Endothelial cell of umbilical vein (primary cell): ENCODE measurements around the gene EGFL7. TPM values are rescaled to one million over a fixed set of nuclear protein-coding genes. Genes with fewer than 3 reads are reported as not detected.

Experiments used
- BruUV-seq: library from RNA; stranded (reverse); fragments of 400-500 nt; replicated peaks from 2 replicates; lab custom pipeline; 2021; lab: Mats Ljungman, UMichigan
- CTCF ChIA-PET: fragments of 300-600, 350-600 bp; sonication (Branson Sonifier 250); formaldehyde crosslinking; loops from one replicate; lab custom pipeline; 2021; ENCODE audit warnings: antibody characterized with exemption, inconsistent platforms; lab: Charles Lee
- POLR2A ChIA-PET: fragments of 300-600, 350-600 bp; sonication (Branson Sonifier 250); formaldehyde crosslinking; loops from one replicate; lab custom pipeline; 2021; ENCODE audit warnings: antibody characterized with exemption, inconsistent platforms; lab: Charles Lee
- DNase-seq: peaks from one replicate; pipeline ENCODE4 v3.0.0-alpha.2; 2011; ENCODE audit warnings: low read depth, low spot score
- FAIRE-seq: peaks from 2 replicates; lab custom pipeline; 2011; peaks lifted over from hg19 to GRCh38; lab: Jason Lieb, UNC
- H2AFZ ChIP-seq: 2 replicates; pipeline ENCODE4 v1.6.0; 2012; ENCODE audit warnings: low read depth, low read length, control low read depth, inconsistent platforms
- H3K27ac ChIP-seq: 2 replicates; pipeline ENCODE4 v1.5.1; 2011; ENCODE audit warnings: low read depth, mild to moderate bottlenecking, control low read depth, low read length, moderate library complexity; ENCODE audit not compliant: insufficient read depth
- H3K27me3 ChIP-seq, 2 experiments: 2 replicates each; pipeline versions ENCODE4 v1.6.0 to v1.6.1; 2011; ENCODE audit warnings: low read length in 2 of 2, mixed read lengths in 1 of 2; ENCODE audit not compliant: control insufficient read depth in 2 of 2, insufficient read depth in 2 of 2
- H3K36me3 ChIP-seq, 2 experiments: 2 replicates in 1 of 2; 3 replicates in 1 of 2; pipeline ENCODE4 v1.5.1; 2011; ENCODE audit warnings: low read length in 2 of 2, mild to moderate bottlenecking in 1 of 2, moderate library complexity in 1 of 2; ENCODE audit not compliant: control insufficient read depth in 2 of 2, insufficient read depth in 2 of 2; ENCODE audit errors: extremely low read depth in 1 of 2
- H3K4me1 ChIP-seq: 3 replicates; pipeline ENCODE4 v1.5.1; 2011; ENCODE audit warnings: mild to moderate bottlenecking, low read length; ENCODE audit not compliant: control insufficient read depth, insufficient read depth; ENCODE audit errors: extremely low read depth
- H3K4me2 ChIP-seq: 2 replicates; pipeline ENCODE4 v1.6.1; 2011; ENCODE audit warnings: low read length, control low read depth, mixed read lengths; ENCODE audit not compliant: insufficient read depth
- H3K4me3 ChIP-seq, 3 experiments: fragments of 200-600 bp in 1 of 3; sonication (generic), shearing (Covaris generic) in 1 of 3; replicated peaks in 1 of 3; 2 replicates each; pipeline ENCODE4 v1.5.1; 2011 to 2016; ENCODE audit warnings: control low read depth in 3 of 3, low read length in 3 of 3, mild to moderate bottlenecking in 2 of 3, inconsistent platforms in 1 of 3, low read depth in 1 of 3, moderate library complexity in 1 of 3; ENCODE audit not compliant: insufficient read depth in 1 of 3
- H3K79me2 ChIP-seq: 2 replicates; pipeline ENCODE4 v1.6.0; 2012; ENCODE audit warnings: low read length, inconsistent platforms; ENCODE audit not compliant: control insufficient read depth, insufficient read depth
- H3K9ac ChIP-seq: replicated peaks from 2 replicates; pipeline ENCODE3; 2011; ENCODE audit warnings: low read length, control low read depth; ENCODE audit not compliant: insufficient read depth; ENCODE audit errors: extremely low read depth
- H3K9me1 ChIP-seq: replicated peaks from 3 replicates; pipeline ENCODE4 v1.6.0; 2011; ENCODE audit warnings: mild to moderate bottlenecking, low read length; ENCODE audit not compliant: control insufficient read depth, insufficient read depth; ENCODE audit errors: extremely low read depth
- H3K9me3 ChIP-seq: replicated peaks from 2 replicates; pipeline ENCODE4 v1.5.1; 2012; ENCODE audit warnings: low read length, inconsistent platforms; ENCODE audit not compliant: control insufficient read depth, insufficient read depth
- H4K20me1 ChIP-seq: replicated peaks from 2 replicates; pipeline ENCODE3; 2011; ENCODE audit warnings: mild to moderate bottlenecking, low read length; ENCODE audit not compliant: control insufficient read depth, insufficient read depth; ENCODE audit errors: extremely low read depth
- CTCF ChIP-seq, 2 donors: IDR thresholded peaks; 1 replicate in 1 of 2; 2 replicates in 1 of 2; pipeline ENCODE4 v1.5.1; 2011; ENCODE audit warnings: low read length in 2 of 2, mild to moderate bottlenecking in 2 of 2, moderate library complexity in 2 of 2, control low read depth in 1 of 2, inconsistent platforms in 1 of 2, low read depth in 1 of 2; ENCODE audit not compliant: insufficient read depth in 1 of 2; ENCODE audit errors: extremely low read depth in 1 of 2
- EZH2 ChIP-seq: IDR thresholded peaks from 2 replicates; pipeline ENCODE4 v1.6.1; 2012; ENCODE audit warnings: borderline replicate concordance, low read depth, mild to moderate bottlenecking, moderate library complexity, low read length, inconsistent platforms; ENCODE audit not compliant: severe bottlenecking
- FOS ChIP-seq: IDR thresholded peaks from 2 replicates; pipeline ENCODE4 v1.6.1; 2011; ENCODE audit warnings: mild to moderate bottlenecking, low read length, moderate library complexity, borderline replicate concordance; ENCODE audit not compliant: insufficient read depth
- GATA2 ChIP-seq: IDR thresholded peaks from 2 replicates; pipeline ENCODE4 v1.7.0; 2011; ENCODE audit warnings: low read depth, mild to moderate bottlenecking, moderate library complexity, mixed read lengths, low read length; ENCODE audit not compliant: insufficient read length, insufficient read depth
- JUN ChIP-seq: IDR thresholded peaks from 2 replicates; pipeline ENCODE4 v1.6.1; 2011; ENCODE audit warnings: borderline replicate concordance, low read depth; ENCODE audit not compliant: insufficient read length, insufficient read depth
- MAX ChIP-seq: IDR thresholded peaks from 2 replicates; pipeline ENCODE4 v1.6.1; 2011; ENCODE audit not compliant: insufficient read depth, insufficient read length
- MYC ChIP-seq: IDR thresholded peaks from one replicate; pipeline ENCODE4 v1.6.1; 2011; ENCODE audit warnings: mild to moderate bottlenecking, low read depth, low read length
- POLR2A ChIP-seq: IDR thresholded peaks from 2 replicates; pipeline ENCODE4 v1.6.1; 2012; ENCODE audit warnings: low read depth, mild to moderate bottlenecking, control low read depth, low read length
- POLR2AphosphoS5 ChIP-seq: IDR thresholded peaks from 2 replicates; pipeline ENCODE4 v1.6.1; 2012; ENCODE audit warnings: low read depth, mild to moderate bottlenecking, control low read depth, low read length, moderate library complexity; ENCODE audit not compliant: insufficient read depth
- dilution Hi-C: fragments of 300-500 bp; cut with MboI; formaldehyde crosslinking; loops from one replicate; pipeline ENCODE4 v1.15.0; 2019; ENCODE audit warnings: low sequenced_read_pairs; ENCODE audit not compliant: extremely low pct_ligation_motif_present
- intact Hi-C: fragments of 100-400 bp; cut with micrococcal nuclease; formaldehyde crosslinking; loops from one replicate; pipeline ENCODE4 v1.10.0; 2022
- polyA plus RNA-seq, 4 experiments: library from polyadenylated mRNA; depleted of rRNA in 3 of 4; stranded (reverse) in 3 of 4; unstranded in 1 of 4; fragments of >200 nt; gene quantifications; 2 replicates each; pipeline versions ENCODE4 v1.2.1 to v1.2.3, GENCODE V29; 2011 to 2012; ENCODE audit warnings: missing spikeins in 1 of 4
- total RNA-seq: library from RNA; stranded (reverse); gene quantifications from 2 replicates; pipeline ENCODE4 v1.2.3, GENCODE V29; 2021

Gene EGFL7
- total and polyA plus RNA-seq, 2 donors (not counting 3 experiments of a cell fraction or from before 2014, with no cell fraction given): 1,043 to 1,377 TPM

GRCh38 chr9:136645903-136646754 lies 16.6 kb upstream of the EGFL7 start:
- FAIRE-seq: peak; percentile 92
- H3K4me3 ChIP-seq: peak overlapping the region in 2 of 3 experiments; percentile 28 to 44
- H3K27ac ChIP-seq: peak overlapping the region; percentile 98
- no peak for TF ChIP-seq EZH2
- peak; percentile 60 for TF ChIP-seq MAX
- peak; percentile 93 for TF ChIP-seq MYC
- TF ChIP-seq CTCF (IDR thresholded peaks at IDR 0.05; ENCODE audit: extremely low read depth in 1 of 2, insufficient read depth in 1 of 2, low read depth in 1 of 2, low read length in 2 of 2): peak; percentile 43 to 54
- TF ChIP-seq JUN: no peak
- peak; percentile 99 for TF ChIP-seq POLR2AphosphoS5
- peak; percentile 34 for TF ChIP-seq FOS
- TF ChIP-seq POLR2A: peak; percentile 94
- peak; percentile 96 for TF ChIP-seq GATA2
- CTCF ChIA-PET: interaction anchor here (0.5 to 8.2 kb wide), 12 partner anchors 9 to 161 kb away, joined by 3 to 90 read pairs (median 14); partner anchors contain the start of gene EGFL7
- no TSS peak for BruUV-seq
- H3K79me2 ChIP-seq: peaks cover 23% of the 10 kb centered on the region
- peak; percentile 96 for DNase-seq
- no peaks in the 10 kb centered on the region for H3K9me3 ChIP-seq
- no peaks in the 10 kb centered on the region for H3K36me3 ChIP-seq
- intact Hi-C loops (loop anchor here (1.0 to 2.0 kb wide), 4 partner anchors 9 to 69 kb away; partner anchors contain the start of gene EGFL7), dilution Hi-C loops (no loop called here)
- no peaks in the 10 kb centered on the region for H3K9me1 ChIP-seq
- H3K4me1 ChIP-seq: peaks cover 74% of the 10 kb centered on the region
- H2AFZ ChIP-seq: no peak overlapping the region
- H4K20me1 ChIP-seq: no peaks in the 10 kb centered on the region
- POLR2A ChIA-PET: interaction anchor here (0.6 to 10.7 kb wide), 5 partner anchors 10 to 32 kb away, joined by 3 to 161 read pairs (median 40); partner anchors contain the start of gene EGFL7
- H3K4me2 ChIP-seq: peak overlapping the region; percentile 54
- peak overlapping the region; percentile 89 for H3K9ac ChIP-seq
- H3K27me3 ChIP-seq: no peaks in the 10 kb centered on the region
